Measurements from ENCODE around the gene ZNF646.

The ZNF646 gene

GRCh38 chr16:31128711-31129567 lies 54.7 kb downstream of the ZNF646 start:
- no peak overlapping the region for H2AFZ ChIP-seq (ENCODE audit: insufficient read depth, low read length, poor library complexity)
- H3K36me3 ChIP-seq (ENCODE audit: control insufficient read depth in 1 of 2, insufficient read depth in 2 of 2, low read length in 2 of 2) = peaks cover 37 to 42% of the 10 kb centered on the region in 2 experiments
- peaks cover 27 to 29% of the 10 kb centered on the region in 2 experiments for H3K4me1 ChIP-seq (ENCODE audit: control insufficient read depth in 1 of 2, insufficient read depth in 2 of 2, low read length in 2 of 2)
- H2AK5ac ChIP-seq (ENCODE audit: low read length) = peak overlapping the region; percentile 23
- H2BK12ac ChIP-seq (ENCODE audit: low read length) = peak overlapping the region; percentile 47
- H2BK5ac ChIP-seq (ENCODE audit: low read depth, low read length, poor library complexity) = no peak overlapping the region
- H3K18ac ChIP-seq (ENCODE audit: low read length) = no peak overlapping the region
- H2BK120ac ChIP-seq (ENCODE audit: insufficient read depth, low read length, poor library complexity) = no peak overlapping the region
- H3K79me2 ChIP-seq (ENCODE audit: control insufficient read depth, insufficient read depth, low read length, poor library complexity) = peaks cover 3% of the 10 kb centered on the region
- peak overlapping the region; percentile 20 for H4K91ac ChIP-seq (ENCODE audit: low read depth, low read length)
- H4K8ac ChIP-seq (ENCODE audit: low read depth, low read length) = no peak overlapping the region
- H3K27me3 ChIP-seq (ENCODE audit: insufficient read depth, low read length) = no peaks in the 10 kb centered on the region
- H3K4me3 ChIP-seq (ENCODE audit: low read depth, low read length) = no peak overlapping the region
- H3K27ac ChIP-seq (ENCODE audit: low read depth, low read length) = no peak overlapping the region
- H3K23ac ChIP-seq (ENCODE audit: low read length) = no peak overlapping the region
- no peak overlapping the region for H4K12ac ChIP-seq (ENCODE audit: low read depth, low read length)
- peaks cover 11% of the 10 kb centered on the region for H3K79me1 ChIP-seq (ENCODE audit: low read length)
- H3K9ac ChIP-seq (ENCODE audit: low read length) = no peak overlapping the region
- no peaks in the 10 kb centered on the region for H3K9me3 ChIP-seq (ENCODE audit: insufficient read depth, low read depth, low read length)
- H3K14ac ChIP-seq (ENCODE audit: low read length) = no peak overlapping the region
- peak in 1 of 2 donors; percentile 25 for DNase-seq
- WGBS (ENCODE audit: extremely low coverage, insufficient coverage, insufficient read length) = no CpG with 5 or more reads among the region's 14 CpGs
- no peak overlapping the region for H3K4me2 ChIP-seq (ENCODE audit: low read length)
- no peak overlapping the region for H3K4ac ChIP-seq (ENCODE audit: low read depth, low read length)

- Histone ChIP-seq H3K27ac (ENCODE audit: low read depth, low read length) (no peak overlapping the region), H2AK5ac (ENCODE audit: low read length) (peak overlapping the region; percentile 75), H2AFZ (ENCODE audit: insufficient read depth, low read length, poor library complexity) (no peak overlapping the region), H3K27me3 (ENCODE audit: insufficient read depth, low read length) (no peaks in the 10 kb centered on the region), H3K79me2 (ENCODE audit: control insufficient read depth, insufficient read depth, low read length, poor library complexity) (peaks cover 10% of the 10 kb centered on the region), H2BK5ac (ENCODE audit: low read depth, low read length, poor library complexity) (peak overlapping the region; percentile 33), H4K91ac (ENCODE audit: low read depth, low read length) (peak overlapping the region; percentile 83), H3K23ac (ENCODE audit: low read length) (no peak overlapping the region), H3K79me1 (ENCODE audit: low read length) (peaks cover 13% of the 10 kb centered on the region), H3K18ac (ENCODE audit: low read length) (peak overlapping the region; percentile 64), H3K4ac (ENCODE audit: low read depth, low read length) (peak overlapping the region; percentile 31), H2BK12ac (ENCODE audit: low read length) (peak overlapping the region; percentile 67), H3K4me2 (ENCODE audit: low read length) (no peak overlapping the region), H4K12ac (ENCODE audit: low read depth, low read length) (no peak overlapping the region), H3K4me3 (ENCODE audit: low read depth, low read length) (no peak overlapping the region), H3K4me1 (ENCODE audit: control insufficient read depth in 1 of 2, insufficient read depth in 2 of 2, low read length in 2 of 2) (peaks cover 33 to 35% of the 10 kb centered on the region in 2 experiments), H4K8ac (ENCODE audit: low read depth, low read length) (no peak overlapping the region), H3K14ac (ENCODE audit: low read length) (peak overlapping the region; percentile 68), H3K9me3 (ENCODE audit: insufficient read depth, low read depth, low read length) (no peaks in the 10 kb centered on the region), H2BK120ac (ENCODE audit: insufficient read depth, low read length, poor library complexity) (peak overlapping the region; percentile 69), H3K9ac (ENCODE audit: low read length) (no peak overlapping the region), H3K36me3 (ENCODE audit: control insufficient read depth in 1 of 2, insufficient read depth in 2 of 2, low read length in 2 of 2) (peaks cover 37 to 42% of the 10 kb centered on the region in 2 experiments)
- WGBS (ENCODE audit: extremely low coverage, insufficient coverage, insufficient read length) = no CpG with 5 or more reads among the region's 29 CpGs
- peak in 1 of 2 donors; percentile 25 for DNase-seq
Measured at GRCh38 chr16:31129568-31130335, 55.5 kb downstream of the ZNF646 start.

DNA sequence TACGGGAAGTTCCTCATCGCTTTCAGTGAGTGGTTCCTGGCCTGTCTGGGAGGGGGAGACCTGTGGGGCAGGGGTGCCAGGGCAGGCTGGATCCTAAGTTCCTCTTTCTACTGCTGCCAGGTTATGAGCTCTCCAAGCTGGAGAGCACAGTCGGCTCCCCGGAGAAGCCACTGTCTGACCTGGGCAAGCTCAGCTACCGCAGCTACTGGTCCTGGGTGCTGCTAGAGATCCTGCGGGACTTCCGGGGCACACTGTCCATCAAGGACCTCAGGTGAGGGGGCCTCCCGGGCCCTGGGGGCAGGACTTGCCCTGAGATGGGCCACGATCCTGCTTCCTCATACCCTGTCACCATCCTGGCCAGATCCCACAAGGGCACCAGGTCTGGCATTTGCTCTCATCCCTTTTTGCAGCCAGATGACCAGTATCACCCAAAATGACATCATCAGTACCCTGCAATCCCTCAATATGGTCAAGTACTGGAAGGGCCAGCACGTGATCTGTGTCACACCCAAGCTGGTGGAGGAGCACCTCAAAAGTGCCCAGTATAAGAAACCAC lies 56.2 kb downstream of the ZNF646 start:
- Histone ChIP-seq H3K4me1 (ENCODE audit: control insufficient read depth in 1 of 2, insufficient read depth in 2 of 2, low read length in 2 of 2) (peaks cover 33 to 37% of the 10 kb centered on the region in 2 experiments), H3K9ac (ENCODE audit: low read length) (no peak overlapping the region), H4K91ac (ENCODE audit: low read depth, low read length) (peak overlapping the region; percentile 83), H3K4me2 (ENCODE audit: low read length) (no peak overlapping the region), H4K8ac (ENCODE audit: low read depth, low read length) (peak overlapping the region; percentile 49), H2BK5ac (ENCODE audit: low read depth, low read length, poor library complexity) (peak overlapping the region; percentile 33), H2AFZ (ENCODE audit: insufficient read depth, low read length, poor library complexity) (no peak overlapping the region), H3K36me3 (ENCODE audit: control insufficient read depth in 1 of 2, insufficient read depth in 2 of 2, low read length in 2 of 2) (peaks cover 37 to 42% of the 10 kb centered on the region in 2 experiments), H2AK5ac (ENCODE audit: low read length) (peak overlapping the region; percentile 47), H3K23ac (ENCODE audit: low read length) (no peak overlapping the region), H3K18ac (ENCODE audit: low read length) (peak overlapping the region; percentile 64), H2BK12ac (ENCODE audit: low read length) (peak overlapping the region; percentile 82), H3K79me1 (ENCODE audit: low read length) (peaks cover 19% of the 10 kb centered on the region), H3K79me2 (ENCODE audit: control insufficient read depth, insufficient read depth, low read length, poor library complexity) (peaks cover 16% of the 10 kb centered on the region), H4K12ac (ENCODE audit: low read depth, low read length) (peak overlapping the region; percentile 14), H3K27me3 (ENCODE audit: insufficient read depth, low read length) (no peaks in the 10 kb centered on the region), H3K9me3 (ENCODE audit: insufficient read depth, low read depth, low read length) (no peaks in the 10 kb centered on the region), H3K4me3 (ENCODE audit: low read depth, low read length) (no peak overlapping the region), H3K27ac (ENCODE audit: low read depth, low read length) (peak overlapping the region; percentile 46), H3K4ac (ENCODE audit: low read depth, low read length) (peak overlapping the region; percentile 31), H3K14ac (ENCODE audit: low read length) (peak overlapping the region; percentile 68), H2BK120ac (ENCODE audit: insufficient read depth, low read length, poor library complexity) (peak overlapping the region; percentile 69)
- WGBS (ENCODE audit: extremely low coverage, insufficient coverage, insufficient read length) = no CpG with 5 or more reads among the region's 10 CpGs
- peak in 1 of 2 donors; percentile 53 for DNase-seq

GRCh38 chr16:31130899-31131298 lies 56.7 kb downstream of the ZNF646 start:
- peaks cover 20% of the 10 kb centered on the region for H3K79me1 ChIP-seq (ENCODE audit: low read length)
- H3K79me2 ChIP-seq (ENCODE audit: control insufficient read depth, insufficient read depth, low read length, poor library complexity) = peaks cover 17% of the 10 kb centered on the region
- no CpG with 5 or more reads among the region's 6 CpGs for WGBS (ENCODE audit: extremely low coverage, insufficient coverage, insufficient read length)

More at GRCh38 chr16:31130899-31131298, 56.7 kb downstream of the ZNF646 start:
- Histone ChIP-seq H3K27me3 (ENCODE audit: insufficient read depth, low read length) (no peaks in the 10 kb centered on the region), H3K4me2 (ENCODE audit: low read length) (peak overlapping the region; percentile 31), H3K4me3 (ENCODE audit: low read depth, low read length) (no peak overlapping the region), H4K91ac (ENCODE audit: low read depth, low read length) (peak overlapping the region; percentile 71), H4K8ac (ENCODE audit: low read depth, low read length) (peak overlapping the region; percentile 61), H2AK5ac (ENCODE audit: low read length) (no peak overlapping the region), H4K12ac (ENCODE audit: low read depth, low read length) (peak overlapping the region; percentile 59), H3K23ac (ENCODE audit: low read length) (no peak overlapping the region), H3K9ac (ENCODE audit: low read length) (no peak overlapping the region), H3K4ac (ENCODE audit: low read depth, low read length) (no peak overlapping the region), H3K14ac (ENCODE audit: low read length) (no peak overlapping the region), H3K27ac (ENCODE audit: low read depth, low read length) (peak overlapping the region; percentile 84), H2BK5ac (ENCODE audit: low read depth, low read length, poor library complexity) (peak overlapping the region; percentile 71), H3K36me3 (ENCODE audit: control insufficient read depth in 1 of 2, insufficient read depth in 2 of 2, low read length in 2 of 2) (peaks cover 37 to 42% of the 10 kb centered on the region in 2 experiments), H2BK120ac (ENCODE audit: insufficient read depth, low read length, poor library complexity) (peak overlapping the region; percentile 57), H3K9me3 (ENCODE audit: insufficient read depth, low read depth, low read length) (peaks cover 2% of the 10 kb centered on the region), H3K4me1 (ENCODE audit: control insufficient read depth in 1 of 2, insufficient read depth in 2 of 2, low read length in 2 of 2) (peaks cover 36 to 39% of the 10 kb centered on the region in 2 experiments), H2BK12ac (ENCODE audit: low read length) (peak overlapping the region; percentile 66), H3K18ac (ENCODE audit: low read length) (peak overlapping the region; percentile 47), H2AFZ (ENCODE audit: insufficient read depth, low read length, poor library complexity) (no peak overlapping the region)
- DNase-seq = peak; percentile 95

All from trophoblast cell (in vitro differentiated cells and primary cell).